Measurements from ENCODE around the gene CIRBP.

DNA sequence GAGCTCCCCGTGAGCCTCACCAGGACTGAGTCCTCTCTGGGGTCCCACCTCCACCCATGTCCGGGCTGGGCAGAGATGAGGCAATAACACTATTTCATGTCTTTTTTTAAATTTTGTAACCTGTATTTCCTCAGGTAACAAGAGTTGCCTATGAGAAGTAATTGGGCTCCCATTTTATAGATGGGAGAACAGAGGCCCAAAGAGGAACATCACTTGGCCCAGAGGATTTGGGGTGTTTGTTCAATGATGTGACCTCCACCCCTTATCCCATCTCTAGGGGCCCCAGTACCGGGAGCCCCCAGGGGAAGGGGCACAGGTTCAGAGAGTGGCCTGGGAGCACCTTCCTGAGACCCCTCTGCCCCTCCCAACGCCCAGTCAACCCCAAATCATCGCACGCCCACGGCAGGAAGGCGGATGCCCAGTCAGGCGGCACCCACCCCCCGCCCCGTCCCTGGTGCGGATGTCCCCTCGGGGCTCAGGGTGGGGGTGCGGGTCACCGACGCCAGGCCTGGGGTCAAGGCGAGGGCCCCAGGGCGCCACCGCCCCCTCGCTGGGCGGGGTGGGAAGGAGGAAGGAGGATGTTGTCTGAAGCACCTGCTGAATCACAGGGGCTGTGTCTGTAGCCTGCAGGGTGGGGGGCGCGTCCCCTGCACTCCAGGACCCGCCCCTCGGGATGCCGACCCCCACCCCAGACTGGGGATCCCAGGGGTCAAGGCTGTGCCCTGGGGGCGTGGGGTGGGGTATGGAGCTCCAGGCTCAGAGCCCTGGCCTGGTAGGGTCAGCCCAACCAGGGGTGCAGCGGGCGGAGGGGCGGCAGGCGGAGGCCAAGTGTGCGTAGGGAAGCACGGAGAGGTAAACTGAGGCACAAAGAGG lies 9.0 kb upstream of the CIRBP start:
- no peak for TF ChIP-seq CTCF (IDR thresholded peaks at IDR 0.05)
- TF ChIP-seq POLR2AphosphoS5 (IDR thresholded peaks at IDR 0.05; ENCODE audit: insufficient read depth in 1 of 2, low read depth in 1 of 2): no peak
- no peak for TF ChIP-seq POLR2A (IDR thresholded peaks at IDR 0.05)

Data from vagina (tissue), 2 donors.